ENCODE results near the gene ZNF608. TPM values are rescaled to one million over a fixed set of nuclear protein-coding genes. Genes with fewer than 3 reads are reported as not detected.

Gene ZNF608
- total RNA-seq, 1 donor from 2014 or later = 35.0 TPM

DNA sequence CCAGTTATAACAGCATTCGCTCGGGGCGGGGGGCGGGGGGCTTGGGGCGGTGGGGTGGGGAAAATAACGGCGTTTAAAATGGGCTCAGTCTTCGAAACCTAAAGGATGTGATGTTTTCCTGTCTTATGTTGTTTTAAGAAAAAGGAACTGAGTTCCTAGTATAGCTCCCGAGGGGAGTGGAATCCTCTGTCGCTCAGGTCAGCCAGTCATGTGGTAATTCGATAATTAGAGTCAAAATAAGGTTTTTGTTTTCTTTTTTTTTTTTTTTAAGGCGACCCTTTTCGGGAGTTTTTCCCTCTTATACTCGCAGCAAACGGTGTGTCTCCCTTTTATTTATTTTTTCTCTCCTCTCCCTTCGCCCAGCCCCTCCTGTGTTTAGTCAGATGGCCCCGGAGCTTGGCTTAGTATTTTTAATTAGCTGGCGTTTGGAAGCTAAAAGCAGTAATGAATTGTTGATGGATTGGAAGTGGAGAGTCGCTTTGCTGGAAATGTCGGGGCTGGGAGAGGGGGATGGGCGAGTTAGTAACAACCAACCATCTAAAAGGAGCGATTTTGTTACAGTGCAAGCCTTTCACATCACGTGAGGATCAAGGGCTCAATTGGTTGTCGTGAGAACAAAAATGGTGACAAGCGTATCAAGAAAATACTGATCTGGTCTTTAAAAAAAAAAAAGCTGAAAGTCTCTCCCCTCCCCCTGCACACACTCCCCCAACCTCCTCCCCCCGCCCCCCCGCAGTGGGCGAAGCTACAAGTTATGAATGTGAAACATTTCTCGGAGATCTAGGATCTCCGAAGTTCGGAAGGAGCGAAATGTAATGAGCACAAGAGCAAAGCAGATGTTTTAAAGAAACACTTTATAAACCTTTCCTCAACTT is 714 bp upstream of the ZNF608 start:
- Mint-ChIP-seq H3K36me3 (no peaks in the 10 kb centered on the region), H3K4me3 (no peak overlapping the region), H3K27me3 (ENCODE audit: low read depth) (no peaks in the 10 kb centered on the region), H3K4me1 (peaks cover 11% of the 10 kb centered on the region), H3K9me3 (no peaks in the 10 kb centered on the region), H3K27ac (no peak overlapping the region)
- peak; percentile 45 to 75 for DNase-seq (ENCODE audit: low spot score in 2 of 2, unreplicated experiment in 2 of 2)
- TF ChIP-seq, protein P1, sequence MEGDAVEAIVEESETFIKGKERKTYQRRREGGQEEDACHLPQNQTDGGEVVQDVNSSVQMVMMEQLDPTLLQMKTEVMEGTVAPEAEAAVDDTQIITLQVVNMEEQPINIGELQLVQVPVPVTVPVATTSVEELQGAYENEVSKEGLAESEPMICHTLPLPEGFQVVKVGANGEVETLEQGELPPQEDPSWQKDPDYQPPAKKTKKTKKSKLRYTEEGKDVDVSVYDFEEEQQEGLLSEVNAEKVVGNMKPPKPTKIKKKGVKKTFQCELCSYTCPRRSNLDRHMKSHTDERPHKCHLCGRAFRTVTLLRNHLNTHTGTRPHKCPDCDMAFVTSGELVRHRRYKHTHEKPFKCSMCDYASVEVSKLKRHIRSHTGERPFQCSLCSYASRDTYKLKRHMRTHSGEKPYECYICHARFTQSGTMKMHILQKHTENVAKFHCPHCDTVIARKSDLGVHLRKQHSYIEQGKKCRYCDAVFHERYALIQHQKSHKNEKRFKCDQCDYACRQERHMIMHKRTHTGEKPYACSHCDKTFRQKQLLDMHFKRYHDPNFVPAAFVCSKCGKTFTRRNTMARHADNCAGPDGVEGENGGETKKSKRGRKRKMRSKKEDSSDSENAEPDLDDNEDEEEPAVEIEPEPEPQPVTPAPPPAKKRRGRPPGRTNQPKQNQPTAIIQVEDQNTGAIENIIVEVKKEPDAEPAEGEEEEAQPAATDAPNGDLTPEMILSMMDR (IDR thresholded peaks at IDR 0.05; ENCODE audit: unreplicated experiment) = no peak

DNA sequence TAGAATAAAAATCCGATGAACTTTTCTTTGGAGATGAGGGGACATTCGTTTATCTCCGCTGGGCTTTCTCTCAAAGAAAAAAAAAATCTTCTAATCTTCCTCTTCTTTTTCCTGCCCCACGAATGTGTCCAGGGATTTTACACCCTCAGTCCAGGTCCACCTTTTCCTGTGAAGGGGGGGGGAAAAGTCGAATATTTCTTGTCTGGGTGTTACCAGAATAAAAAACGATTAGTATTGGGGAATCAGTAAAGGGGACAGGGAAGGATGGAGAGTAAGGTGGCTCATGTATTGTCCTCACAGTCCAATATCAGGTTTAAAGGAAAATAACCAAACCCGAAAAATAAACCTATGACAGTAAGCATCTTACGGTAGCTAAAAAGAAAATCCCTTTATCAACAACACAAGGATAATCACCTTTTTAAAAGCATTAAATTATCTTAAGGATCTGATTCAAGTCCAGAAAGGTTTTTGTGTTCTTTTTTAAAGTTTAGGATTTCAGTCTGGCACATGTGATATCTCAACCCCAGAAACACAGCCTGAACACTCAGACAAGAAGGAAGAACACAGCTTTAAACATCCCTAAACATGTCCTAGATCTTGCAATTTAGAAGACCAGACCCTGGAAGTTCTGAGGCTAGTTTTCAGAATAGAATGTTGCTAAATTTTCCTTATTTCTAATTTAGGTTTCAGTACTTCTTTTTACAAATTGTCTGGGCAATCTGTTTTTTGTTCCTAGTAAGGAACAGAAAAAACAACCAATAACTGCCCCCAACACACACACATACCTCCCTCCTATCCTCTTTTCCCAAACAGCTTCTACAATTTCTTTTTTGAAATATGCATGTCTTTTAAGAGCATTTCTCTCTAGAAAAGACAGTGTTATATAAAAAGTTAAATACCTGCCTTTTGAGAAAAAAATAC is 1.2 kb downstream of the ZNF608 start:
- Mint-ChIP-seq H3K4me1 (peaks cover 6% of the 10 kb centered on the region), H3K4me3 (no peak overlapping the region), H3K36me3 (no peaks in the 10 kb centered on the region), H3K27ac (no peak overlapping the region), H3K9me3 (no peaks in the 10 kb centered on the region), H3K27me3 (ENCODE audit: low read depth) (no peaks in the 10 kb centered on the region)
- no peak for DNase-seq (ENCODE audit: low spot score in 2 of 2, unreplicated experiment in 2 of 2)
- TF ChIP-seq, protein P1 (IDR thresholded peaks at IDR 0.05; ENCODE audit: unreplicated experiment) = no peak

DNA sequence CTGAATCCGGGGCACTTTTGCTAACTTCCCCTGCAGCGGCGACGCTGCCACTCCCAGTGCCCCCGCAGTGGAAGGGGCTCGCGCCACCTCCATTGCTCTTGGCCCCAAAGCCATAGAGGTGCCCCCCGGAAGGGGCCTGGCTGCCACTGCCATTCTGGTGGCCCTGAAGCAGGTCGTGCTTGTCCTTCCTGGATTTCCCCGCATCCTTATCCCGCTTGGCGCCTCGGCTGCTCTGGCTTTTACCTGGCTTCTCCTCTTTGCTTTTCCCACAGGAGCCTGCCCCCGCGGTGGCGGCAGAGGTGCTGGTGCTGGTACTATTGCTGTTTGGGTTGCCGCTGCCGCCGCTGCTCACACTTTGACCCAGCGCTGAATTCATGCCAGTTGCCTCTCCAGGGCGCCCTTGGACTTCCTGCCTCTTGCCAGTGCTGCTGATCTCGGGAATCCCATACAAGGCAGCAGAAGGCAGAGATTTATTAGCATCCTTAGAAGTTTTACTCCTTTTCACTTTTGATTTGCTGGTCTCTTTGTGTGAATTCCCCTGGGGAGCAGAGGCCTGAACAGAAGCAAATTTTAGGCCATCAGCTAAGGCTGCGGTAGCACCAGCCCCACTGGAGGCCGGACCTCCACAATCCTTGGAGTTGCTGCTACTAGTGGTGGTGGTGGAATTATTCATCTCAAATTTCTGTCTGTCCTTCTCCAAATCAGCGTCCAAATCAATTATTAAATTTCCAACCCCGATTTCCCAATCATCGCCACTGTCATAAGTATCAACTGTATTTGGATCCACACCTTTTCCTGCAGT is 2.1 kb downstream of the ZNF608 start:
- no peaks in the 10 kb centered on the region for H3K27me3 Mint-ChIP-seq (ENCODE audit: low read depth)
- TF ChIP-seq, protein P1 (IDR thresholded peaks at IDR 0.05; ENCODE audit: unreplicated experiment) = no peak
- H3K4me3 Mint-ChIP-seq = no peak overlapping the region
- DNase-seq (ENCODE audit: low spot score in 2 of 2, unreplicated experiment in 2 of 2) = no peak
- peaks cover 11% of the 10 kb centered on the region for H3K4me1 Mint-ChIP-seq
- no peaks in the 10 kb centered on the region for H3K9me3 Mint-ChIP-seq
- no peaks in the 10 kb centered on the region for H3K36me3 Mint-ChIP-seq
- H3K27ac Mint-ChIP-seq = no peak overlapping the region

DNA sequence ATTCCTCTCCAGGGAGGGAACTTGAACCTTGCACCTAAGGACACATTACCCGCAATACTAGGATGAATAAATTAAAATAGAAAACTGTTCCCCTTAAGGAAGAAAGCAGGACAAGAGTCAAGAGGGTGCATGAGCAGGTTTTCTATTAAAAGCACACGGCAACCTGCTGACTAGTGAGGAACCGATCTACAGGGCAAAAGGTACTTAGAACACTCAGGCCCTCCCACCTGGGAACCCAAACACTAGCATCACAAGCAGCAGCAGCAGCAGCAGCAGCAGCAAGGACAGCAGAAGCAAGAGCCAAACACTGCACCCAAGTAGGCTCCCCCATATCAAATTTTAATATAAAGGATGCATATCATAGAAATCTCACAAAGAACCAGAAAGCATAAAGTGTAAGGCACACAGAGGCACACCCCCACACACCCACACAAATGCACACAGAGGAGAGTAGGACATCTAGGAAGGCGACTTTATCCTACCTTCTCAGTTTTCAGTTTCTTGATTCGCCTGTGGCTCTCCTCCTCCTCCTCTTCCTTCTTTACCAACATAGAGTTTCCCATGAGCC is 2.8 kb downstream of the ZNF608 start:
- peaks cover 18% of the 10 kb centered on the region for H3K4me1 Mint-ChIP-seq
- H3K27me3 Mint-ChIP-seq (ENCODE audit: low read depth) = no peaks in the 10 kb centered on the region
- H3K9me3 Mint-ChIP-seq = no peaks in the 10 kb centered on the region
- no peak overlapping the region for H3K4me3 Mint-ChIP-seq
- DNase-seq (ENCODE audit: low spot score in 2 of 2, unreplicated experiment in 2 of 2) = no peak
- no peaks in the 10 kb centered on the region for H3K36me3 Mint-ChIP-seq
- TF ChIP-seq, protein P1 (IDR thresholded peaks at IDR 0.05; ENCODE audit: unreplicated experiment) = no peak
- H3K27ac Mint-ChIP-seq = no peak overlapping the region

Data from mesothelial cell of epicardium (in vitro differentiated cells).